SK-N-SH treated with all-trans-retinoic acid at 6 μM for 48 hours (cell line): ENCODE data around the gene CPAMD8.

ENCODE experiments used
- BACH2 ChIP-seq: fragments of 250-450 bp; sonication (Bioruptor Pico); IDR thresholded peaks from 2 replicates; pipeline ENCODE4 v1.9.0; 2021; ENCODE audit warnings: mild to moderate bottlenecking, borderline replicate concordance
- CSDC2 ChIP-seq: fragments of 250-450 bp; sonication (Bioruptor Pico); IDR thresholded peaks from 2 replicates; pipeline ENCODE4 v1.5.0; 2020; ENCODE audit warnings: mild to moderate bottlenecking, moderate library complexity
- ISL1 ChIP-seq: fragments of 250-450 bp; sonication (Bioruptor Pico); IDR thresholded peaks from 2 replicates; pipeline ENCODE4 v2.1.2; 2022; ENCODE audit warnings: mild to moderate bottlenecking, moderate library complexity
- SNAI2 ChIP-seq: fragments of 250-450 bp; sonication (Bioruptor Pico); IDR thresholded peaks from 2 replicates; pipeline ENCODE4 v1.5.0; 2020; ENCODE audit warnings: mild to moderate bottlenecking, moderate library complexity
- ZC3H10 ChIP-seq: fragments of 250-450 bp; sonication (Bioruptor Pico); IDR thresholded peaks from 2 replicates; pipeline ENCODE4 v1.5.1; 2021; ENCODE audit warnings: mild to moderate bottlenecking, moderate library complexity
- ZNF565 ChIP-seq: fragments of 450-650 bp; formaldehyde crosslinking; conservative IDR thresholded peaks from 2 replicates; pipeline ENCODE4 v1.5.0; 2020; ENCODE audit warnings: low read depth, mild to moderate bottlenecking, moderate library complexity
- ZNF70 ChIP-seq: fragments of 450-650 bp; formaldehyde crosslinking; IDR thresholded peaks from 2 replicates; pipeline ENCODE4 v1.5.0; 2020; ENCODE audit warnings: mild to moderate bottlenecking, moderate library complexity
- TF ChIP-seq, protein P1 (sequence below): fragments of 250-450 bp; sonication (Bioruptor Pico); IDR thresholded peaks from 2 replicates; pipeline ENCODE4 v1.8.0; 2020; ENCODE audit warnings: mild to moderate bottlenecking, moderate library complexity, borderline replicate concordance
- TF ChIP-seq, protein P2 (sequence below): fragments of 250-450 bp; sonication (Bioruptor Pico); IDR thresholded peaks from 2 replicates; pipeline ENCODE4 v1.5.1; 2021; ENCODE audit warnings: mild to moderate bottlenecking, moderate library complexity
- TF ChIP-seq, protein P3 (sequence below): fragments of 250-450 bp; sonication (Bioruptor Pico); IDR thresholded peaks from 2 replicates; pipeline ENCODE4 v1.5.0; 2020; ENCODE audit warnings: mild to moderate bottlenecking, moderate library complexity

DNA sequence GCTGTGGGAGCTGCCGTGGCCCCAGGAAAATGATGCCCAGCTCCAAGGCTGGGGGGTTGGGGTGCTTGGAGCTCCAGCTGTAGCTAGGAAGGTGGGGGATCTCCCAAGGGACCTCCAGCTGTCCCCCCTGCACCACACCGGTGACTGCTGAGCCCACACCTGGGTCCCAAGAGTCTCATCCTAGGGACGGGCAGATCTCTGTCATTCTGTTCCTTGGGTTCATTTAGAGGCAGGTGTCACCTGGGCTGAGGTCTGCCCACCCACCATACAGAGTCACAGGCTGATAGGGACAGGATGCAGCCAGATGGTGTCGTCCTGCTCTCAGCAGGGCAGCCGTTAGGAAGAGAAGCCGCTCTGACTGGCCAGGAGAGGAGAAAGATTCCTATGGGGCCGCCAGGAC, 132.5 kb downstream of the CPAMD8 start:
- TF ChIP-seq SNAI2 (CRISPR knock-in tag) (no peak), CSDC2 (CRISPR knock-in tag) (no peak), ZNF70 (CRISPR knock-in tag) (no peak), ZNF565 (CRISPR knock-in tag) (no peak), ZC3H10 (CRISPR knock-in tag) (no peak), BACH2 (CRISPR knock-in tag) (no peak), ISL1 (CRISPR knock-in tag) (no peak)
- TF ChIP-seq, protein P1, sequence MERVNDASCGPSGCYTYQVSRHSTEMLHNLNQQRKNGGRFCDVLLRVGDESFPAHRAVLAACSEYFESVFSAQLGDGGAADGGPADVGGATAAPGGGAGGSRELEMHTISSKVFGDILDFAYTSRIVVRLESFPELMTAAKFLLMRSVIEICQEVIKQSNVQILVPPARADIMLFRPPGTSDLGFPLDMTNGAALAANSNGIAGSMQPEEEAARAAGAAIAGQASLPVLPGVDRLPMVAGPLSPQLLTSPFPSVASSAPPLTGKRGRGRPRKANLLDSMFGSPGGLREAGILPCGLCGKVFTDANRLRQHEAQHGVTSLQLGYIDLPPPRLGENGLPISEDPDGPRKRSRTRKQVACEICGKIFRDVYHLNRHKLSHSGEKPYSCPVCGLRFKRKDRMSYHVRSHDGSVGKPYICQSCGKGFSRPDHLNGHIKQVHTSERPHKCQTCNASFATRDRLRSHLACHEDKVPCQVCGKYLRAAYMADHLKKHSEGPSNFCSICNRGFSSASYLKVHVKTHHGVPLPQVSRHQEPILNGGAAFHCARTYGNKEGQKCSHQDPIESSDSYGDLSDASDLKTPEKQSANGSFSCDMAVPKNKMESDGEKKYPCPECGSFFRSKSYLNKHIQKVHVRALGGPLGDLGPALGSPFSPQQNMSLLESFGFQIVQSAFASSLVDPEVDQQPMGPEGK (CRISPR knock-in tag): no peak
- TF ChIP-seq, protein P2, sequence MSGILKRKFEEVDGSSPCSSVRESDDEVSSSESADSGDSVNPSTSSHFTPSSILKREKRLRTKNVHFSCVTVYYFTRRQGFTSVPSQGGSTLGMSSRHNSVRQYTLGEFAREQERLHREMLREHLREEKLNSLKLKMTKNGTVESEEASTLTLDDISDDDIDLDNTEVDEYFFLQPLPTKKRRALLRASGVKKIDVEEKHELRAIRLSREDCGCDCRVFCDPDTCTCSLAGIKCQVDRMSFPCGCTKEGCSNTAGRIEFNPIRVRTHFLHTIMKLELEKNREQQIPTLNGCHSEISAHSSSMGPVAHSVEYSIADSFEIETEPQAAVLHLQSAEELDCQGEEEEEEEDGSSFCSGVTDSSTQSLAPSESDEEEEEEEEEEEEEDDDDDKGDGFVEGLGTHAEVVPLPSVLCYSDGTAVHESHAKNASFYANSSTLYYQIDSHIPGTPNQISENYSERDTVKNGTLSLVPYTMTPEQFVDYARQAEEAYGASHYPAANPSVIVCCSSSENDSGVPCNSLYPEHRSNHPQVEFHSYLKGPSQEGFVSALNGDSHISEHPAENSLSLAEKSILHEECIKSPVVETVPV (CRISPR knock-in tag): no peak
- TF ChIP-seq, protein P3, sequence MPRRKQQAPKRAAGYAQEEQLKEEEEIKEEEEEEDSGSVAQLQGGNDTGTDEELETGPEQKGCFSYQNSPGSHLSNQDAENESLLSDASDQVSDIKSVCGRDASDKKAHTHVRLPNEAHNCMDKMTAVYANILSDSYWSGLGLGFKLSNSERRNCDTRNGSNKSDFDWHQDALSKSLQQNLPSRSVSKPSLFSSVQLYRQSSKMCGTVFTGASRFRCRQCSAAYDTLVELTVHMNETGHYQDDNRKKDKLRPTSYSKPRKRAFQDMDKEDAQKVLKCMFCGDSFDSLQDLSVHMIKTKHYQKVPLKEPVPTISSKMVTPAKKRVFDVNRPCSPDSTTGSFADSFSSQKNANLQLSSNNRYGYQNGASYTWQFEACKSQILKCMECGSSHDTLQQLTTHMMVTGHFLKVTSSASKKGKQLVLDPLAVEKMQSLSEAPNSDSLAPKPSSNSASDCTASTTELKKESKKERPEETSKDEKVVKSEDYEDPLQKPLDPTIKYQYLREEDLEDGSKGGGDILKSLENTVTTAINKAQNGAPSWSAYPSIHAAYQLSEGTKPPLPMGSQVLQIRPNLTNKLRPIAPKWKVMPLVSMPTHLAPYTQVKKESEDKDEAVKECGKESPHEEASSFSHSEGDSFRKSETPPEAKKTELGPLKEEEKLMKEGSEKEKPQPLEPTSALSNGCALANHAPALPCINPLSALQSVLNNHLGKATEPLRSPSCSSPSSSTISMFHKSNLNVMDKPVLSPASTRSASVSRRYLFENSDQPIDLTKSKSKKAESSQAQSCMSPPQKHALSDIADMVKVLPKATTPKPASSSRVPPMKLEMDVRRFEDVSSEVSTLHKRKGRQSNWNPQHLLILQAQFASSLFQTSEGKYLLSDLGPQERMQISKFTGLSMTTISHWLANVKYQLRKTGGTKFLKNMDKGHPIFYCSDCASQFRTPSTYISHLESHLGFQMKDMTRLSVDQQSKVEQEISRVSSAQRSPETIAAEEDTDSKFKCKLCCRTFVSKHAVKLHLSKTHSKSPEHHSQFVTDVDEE (CRISPR knock-in tag): no peak
